ENCODE data around the gene CRHBP.

- TF ChIP-seq POLR2AphosphoS5 (IDR thresholded peaks at IDR 0.05; ENCODE audit: borderline replicate concordance, low read depth, low read length) (no peak), EZH2 (IDR thresholded peaks at IDR 0.05) (no peak), FOXP2 (optimal IDR thresholded peaks at IDR 0.05; ENCODE audit: control extremely low read depth, extremely low read length, insufficient read depth) (no peak)
Measured at GRCh38 chr5:76974785-76975184, 21.9 kb downstream of the CRHBP start.

Measured in SK-N-MC (cell line).